Uterus (tissue), 4 donors: ENCODE measurements around the gene DHX8. TPM values are rescaled to one million over a fixed set of nuclear protein-coding genes. Genes with fewer than 3 reads are reported as not detected.

Experiments
- DNase-seq, 2 donors: peaks; one replicate each; pipeline ENCODE4 v3.0.0-alpha.2; 2019 to 2020
- H3K27ac ChIP-seq, 2 donors: fragments of 200-600 bp; sonication (generic); 1 replicate in 1 of 2; 2 replicates in 1 of 2; pipeline ENCODE4 v1.5.1; 2016 to 2018
- H3K27me3 ChIP-seq, 2 donors: fragments of 200-600 bp; sonication (generic); one replicate each; pipeline ENCODE4 v1.5.1; 2018 to 2019; ENCODE audit warnings: control low read depth in 1 of 2
- H3K36me3 ChIP-seq, 2 donors: fragments of 200-600 bp; sonication (generic); one replicate each; pipeline ENCODE4 v1.5.1; 2019; ENCODE audit warnings: control low read depth in 1 of 2
- H3K4me1 ChIP-seq, 2 donors: fragments of 200-600 bp; sonication (generic); one replicate each; pipeline ENCODE4 v1.5.1; 2018 to 2019; ENCODE audit warnings: control low read depth in 1 of 2
- H3K4me3 ChIP-seq, 2 donors: fragments of 200-600 bp; sonication (generic); 1 replicate in 1 of 2; 2 replicates in 1 of 2; pipeline ENCODE4 v1.5.1; 2018 to 2019; ENCODE audit warnings: mild to moderate bottlenecking in 1 of 2
- H3K9me3 ChIP-seq, 2 donors: fragments of 200-600 bp; sonication (generic); one replicate each; pipeline ENCODE4 v1.5.1; 2019; ENCODE audit warnings: control low read depth in 1 of 2
- POLR2A ChIP-seq, 2 donors: fragments of 450-650 bp; IDR thresholded peaks; one replicate each; pipeline ENCODE4 v1.6.1; 2016; ENCODE audit warnings: antibody characterized with exemption in 2 of 2, mild to moderate bottlenecking in 1 of 2, moderate library complexity in 1 of 2
- intact Hi-C: fragments of 100-400 bp; cut with DNase I; formaldehyde crosslinking; loops from one replicate; pipeline ENCODE4 v1.15.1; 2023; ENCODE audit warnings: low total_unique reads
- total RNA-seq, 4 donors: library from RNA; depleted of rRNA in 3 of 4; stranded (reverse); fragments of >200 nt in 3 of 4; gene quantifications; one replicate each; pipeline versions ENCODE4 v1.1.0 to v1.2.4, GENCODE V29; 2014 to 2023
- TF ChIP-seq, protein P1 (sequence below), 4 experiments: fragments of 200-600 bp in 2 of 4; fragments of 450-650 bp in 2 of 4; sonication (generic) in 2 of 4; IDR thresholded peaks; one replicate each; pipeline ENCODE4 v1.5.1; 2016 to 2019; ENCODE audit warnings: antibody characterized with exemption in 4 of 4, mild to moderate bottlenecking in 2 of 4, moderate library complexity in 1 of 4
- donor health status: DM: yes; HTN: yes; CAD: no.

The DHX8 gene
- total RNA-seq, 4 donors from 2014 or later = 8.5 to 54.6 (median 32.0) TPM

- no peaks in the 10 kb centered on the region for H3K36me3 ChIP-seq
- H3K4me1 ChIP-seq = peaks cover 4 to 13% of the 10 kb centered on the region in 2 donors
- TF ChIP-seq, protein P1, sequence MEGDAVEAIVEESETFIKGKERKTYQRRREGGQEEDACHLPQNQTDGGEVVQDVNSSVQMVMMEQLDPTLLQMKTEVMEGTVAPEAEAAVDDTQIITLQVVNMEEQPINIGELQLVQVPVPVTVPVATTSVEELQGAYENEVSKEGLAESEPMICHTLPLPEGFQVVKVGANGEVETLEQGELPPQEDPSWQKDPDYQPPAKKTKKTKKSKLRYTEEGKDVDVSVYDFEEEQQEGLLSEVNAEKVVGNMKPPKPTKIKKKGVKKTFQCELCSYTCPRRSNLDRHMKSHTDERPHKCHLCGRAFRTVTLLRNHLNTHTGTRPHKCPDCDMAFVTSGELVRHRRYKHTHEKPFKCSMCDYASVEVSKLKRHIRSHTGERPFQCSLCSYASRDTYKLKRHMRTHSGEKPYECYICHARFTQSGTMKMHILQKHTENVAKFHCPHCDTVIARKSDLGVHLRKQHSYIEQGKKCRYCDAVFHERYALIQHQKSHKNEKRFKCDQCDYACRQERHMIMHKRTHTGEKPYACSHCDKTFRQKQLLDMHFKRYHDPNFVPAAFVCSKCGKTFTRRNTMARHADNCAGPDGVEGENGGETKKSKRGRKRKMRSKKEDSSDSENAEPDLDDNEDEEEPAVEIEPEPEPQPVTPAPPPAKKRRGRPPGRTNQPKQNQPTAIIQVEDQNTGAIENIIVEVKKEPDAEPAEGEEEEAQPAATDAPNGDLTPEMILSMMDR (IDR thresholded peaks at IDR 0.05) = no peak
- H3K27me3 ChIP-seq = no peaks in the 10 kb centered on the region
- intact Hi-C loops = no loop called here
- DNase-seq = no peak
- no peak overlapping the region for H3K4me3 ChIP-seq
- H3K27ac ChIP-seq = no peak overlapping the region
- no peaks in the 10 kb centered on the region for H3K9me3 ChIP-seq
These were observed 64.0 kb downstream of the DHX8 start for GRCh38 chr17:43547659-43548256.

DNA sequence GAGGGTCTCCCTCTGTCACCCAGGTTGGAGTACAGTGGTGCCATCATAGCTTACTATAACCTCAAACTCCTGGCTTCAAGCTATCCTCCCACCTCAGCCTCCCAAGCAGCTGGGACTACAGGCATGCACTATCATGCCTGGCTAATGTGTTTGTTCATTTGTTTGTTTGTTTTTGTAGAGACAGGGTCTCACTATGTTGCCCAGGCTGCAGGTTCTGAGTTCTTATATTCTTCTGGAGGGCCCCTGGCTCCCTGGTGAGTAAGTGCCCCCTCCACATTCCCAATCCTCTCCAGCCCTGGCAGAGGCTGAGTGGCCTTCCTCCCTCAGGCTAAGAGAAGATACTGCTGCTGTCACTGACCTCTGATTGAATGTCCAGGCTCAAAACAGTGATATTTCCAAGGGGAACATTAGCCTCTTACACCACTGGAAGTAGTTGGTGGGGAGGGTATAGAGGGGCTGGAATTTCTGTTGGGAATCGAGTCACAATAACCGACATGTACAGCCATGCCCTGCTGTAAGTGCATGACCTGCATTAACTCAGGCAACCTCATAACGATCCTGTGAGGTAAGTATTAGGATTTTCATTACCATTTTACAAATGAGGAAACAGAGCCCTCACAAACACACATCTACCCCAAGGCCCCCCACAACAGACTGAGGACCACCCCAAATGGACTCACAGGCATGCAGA is 65.1 kb downstream of the DHX8 start:
- TF ChIP-seq, protein P1 (IDR thresholded peaks at IDR 0.05) = no peak
- no peak for TF ChIP-seq POLR2A (IDR thresholded peaks at IDR 0.05)

DNA sequence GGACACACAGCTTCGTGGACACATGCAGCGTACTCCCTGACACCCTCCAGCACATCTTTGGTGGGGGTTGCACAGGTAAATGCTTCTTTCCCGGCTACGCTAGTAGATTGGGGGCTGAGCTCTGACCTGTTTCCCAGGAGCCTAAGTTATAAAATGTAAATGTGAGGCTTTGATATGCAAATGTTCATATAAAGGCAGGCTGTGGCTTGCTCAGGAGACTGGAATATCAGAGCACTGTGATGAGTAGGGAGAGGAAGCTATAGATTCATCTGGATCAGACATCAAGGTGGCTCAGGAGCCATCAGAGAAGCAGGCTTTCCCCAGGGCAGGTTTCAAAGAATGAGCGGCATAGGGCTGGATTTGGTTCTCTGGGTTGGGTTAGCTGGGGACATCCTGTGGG is 65.7 kb downstream of the DHX8 start:
- Histone ChIP-seq H3K27me3 (no peaks in the 10 kb centered on the region), H3K4me3 (no peak overlapping the region), H3K36me3 (no peaks in the 10 kb centered on the region), H3K9me3 (no peaks in the 10 kb centered on the region), H3K4me1 (peaks cover 4 to 13% of the 10 kb centered on the region in 2 donors), H3K27ac (no peak overlapping the region)
- no peak for TF ChIP-seq POLR2A (IDR thresholded peaks at IDR 0.05)
- TF ChIP-seq, protein P1 (IDR thresholded peaks at IDR 0.05) = no peak
- intact Hi-C loops = no loop called here
- no peak for DNase-seq

More for the DNA sequence above, 65.1 kb downstream of the DHX8 start:
- no peak for DNase-seq
- Histone ChIP-seq H3K27ac (no peak overlapping the region), H3K27me3 (no peaks in the 10 kb centered on the region), H3K4me1 (peaks cover 4 to 13% of the 10 kb centered on the region in 2 donors), H3K9me3 (no peaks in the 10 kb centered on the region), H3K4me3 (no peak overlapping the region), H3K36me3 (no peaks in the 10 kb centered on the region)
- intact Hi-C loops = no loop called here

DNA sequence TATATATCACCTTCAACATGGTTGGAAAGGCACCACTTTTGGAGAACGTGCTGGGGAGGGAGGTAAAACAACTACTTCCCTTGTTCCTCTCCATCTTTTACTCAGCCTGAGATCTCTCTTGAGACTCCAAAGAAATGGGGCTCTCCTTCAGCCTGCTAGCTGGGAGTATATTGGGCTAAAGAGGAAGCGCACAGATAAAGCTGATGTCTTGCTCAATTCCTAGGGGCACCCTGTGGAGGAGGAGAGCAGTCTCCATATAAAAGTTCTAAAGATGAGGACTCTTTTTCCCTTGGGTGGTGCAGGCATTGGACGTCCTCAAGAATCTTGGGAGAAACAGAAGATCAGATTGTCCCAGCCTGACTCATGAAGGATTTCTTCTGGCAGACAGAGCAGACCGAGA is 67.0 kb downstream of the DHX8 start:
- no peak overlapping the region for H3K27ac ChIP-seq
- no peaks in the 10 kb centered on the region for H3K9me3 ChIP-seq
- intact Hi-C loops = no loop called here
- H3K4me1 ChIP-seq = peaks cover 4 to 8% of the 10 kb centered on the region in 2 donors
- no peak overlapping the region for H3K4me3 ChIP-seq
- TF ChIP-seq, protein P1 (IDR thresholded peaks at IDR 0.05) = no peak
- TF ChIP-seq POLR2A (IDR thresholded peaks at IDR 0.05) = no peak
- no peaks in the 10 kb centered on the region for H3K27me3 ChIP-seq
- no peak for DNase-seq
- no peaks in the 10 kb centered on the region for H3K36me3 ChIP-seq

DNA sequence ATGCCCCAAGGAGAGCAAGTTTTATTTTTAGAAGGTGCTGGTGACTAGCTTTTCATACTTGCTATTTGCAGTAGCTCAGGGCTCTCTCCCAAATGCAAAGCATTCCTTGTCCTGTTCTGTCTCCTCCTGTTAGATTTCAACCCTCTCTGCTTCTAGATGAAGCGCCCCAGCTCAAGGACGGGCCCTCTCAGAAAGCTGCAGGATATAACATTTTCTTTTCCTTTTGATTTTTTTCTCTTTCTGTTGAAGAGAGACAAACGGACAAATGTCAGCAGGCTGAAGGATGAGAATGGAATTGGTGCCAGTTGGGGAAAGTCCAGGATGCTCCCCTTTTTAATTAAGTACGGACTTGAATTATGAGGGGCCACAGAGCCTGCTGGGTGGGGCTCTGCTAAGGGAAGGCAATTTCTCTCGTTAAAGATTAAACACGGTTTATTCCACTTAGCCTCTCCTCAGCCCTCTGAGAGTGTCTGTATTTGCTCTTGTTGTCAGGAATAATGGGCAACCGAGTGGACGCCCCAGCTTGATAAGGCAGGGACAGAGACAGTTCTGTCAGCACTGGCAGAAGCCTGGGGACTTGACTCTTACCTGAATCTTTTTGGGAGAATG is 68.6 kb downstream of the DHX8 start:
- TF ChIP-seq, protein P1 (IDR thresholded peaks at IDR 0.05) = no peak
- TF ChIP-seq POLR2A (IDR thresholded peaks at IDR 0.05) = no peak
- intact Hi-C loops = no loop called here
- Histone ChIP-seq H3K27me3 (no peaks in the 10 kb centered on the region), H3K9me3 (no peaks in the 10 kb centered on the region), H3K4me1 (no peaks in the 10 kb centered on the region), H3K27ac (no peak overlapping the region), H3K4me3 (no peak overlapping the region), H3K36me3 (no peaks in the 10 kb centered on the region)
- DNase-seq = no peak
